ENCODE results near the gene ABTB2.

GRCh38 chr11:34394771-34395300 is 37.0 kb upstream of the ABTB2 start:
- TF ChIP-seq FOS (IDR thresholded peaks at IDR 0.05; ENCODE audit: extremely low read depth, insufficient read length): no peak
- TF ChIP-seq FOXK1 (CRISPR knock-in tag; IDR thresholded peaks at IDR 0.05; ENCODE audit: borderline replicate concordance): no peak
- no peak for TF ChIP-seq ZFP30 (CRISPR knock-in tag; IDR thresholded peaks at IDR 0.05; ENCODE audit: borderline replicate concordance)
- no peak for TF ChIP-seq CTCF (IDR thresholded peaks at IDR 0.05 in 2 of 3, conservative IDR thresholded peaks at IDR 0.05 in 1 of 3; ENCODE audit: insufficient read depth in 2 of 3, low read depth in 1 of 3, low read length in 3 of 3)
- TF ChIP-seq NFE2L1 (tag; IDR thresholded peaks at IDR 0.05; ENCODE audit: borderline replicate concordance, low read depth): 0 out of 2 replicates have a peak, but pooled peaks have one; percentile 24
- no peak for TF ChIP-seq CREB1 (IDR thresholded peaks at IDR 0.05)
- TF ChIP-seq CREB1 (CRISPR knock-in tag; IDR thresholded peaks at IDR 0.05): no peak
- no peak for TF ChIP-seq NCOA1 (IDR thresholded peaks at IDR 0.05; ENCODE audit: low read depth)
- TF ChIP-seq CCNT2 (IDR thresholded peaks at IDR 0.05; ENCODE audit: borderline replicate concordance, extremely low read depth, insufficient read length, low read depth, low read length): no peak

Data from K562 (cell line).